HCT116 (cell line): Measurements from ENCODE around the gene JPT1. TPM values are rescaled to one million over a fixed set of nuclear protein-coding genes. Genes with fewer than 3 reads are reported as not detected.

Experiments
- ATAC-seq: fragments of 200-7000 bp; cut with Tn5 transposase; 2 replicates; pipeline ENCODE4 v1.9.1; 2020; ENCODE audit warnings: mild to moderate bottlenecking, moderate library complexity
- BruUV-seq: library from RNA; stranded (reverse); fragments of 400-500 nt; replicated peaks from 2 replicates; lab custom pipeline; 2021; lab: Mats Ljungman, UMichigan
- CTCF ChIA-PET: fragments of 300-600 bp; sonication (Branson Sonifier 250); formaldehyde crosslinking; loops from one replicate; lab custom pipeline; 2021; ENCODE audit warnings: antibody characterized with exemption; lab: Charles Lee
- POLR2A ChIA-PET: fragments of 300-600, 350-600 bp; sonication (Branson Sonifier 250); formaldehyde crosslinking; loops from one replicate; lab custom pipeline; 2021; ENCODE audit warnings: antibody characterized with exemption; lab: Charles Lee
- RAD21 ChIA-PET, 2 experiments: fragments of 300-600 bp; sonication (Branson Sonifier 250); formaldehyde crosslinking; loops; one replicate each; lab custom pipeline; 2023; ENCODE audit warnings: low total read pairs in 2 of 2; ENCODE audit not compliant: uncharacterized antibody in 2 of 2, unreplicated experiment in 2 of 2, low non-redundant PET in 1 of 2; lab: Charles Lee
- DNase-seq: peaks from one replicate; pipeline ENCODE4 v3.0.0-alpha.2; 2010; ENCODE audit warnings: low read depth, low spot score
- H2AFZ ChIP-seq: fragments of 200-600 bp; shearing (Covaris generic), sonication (generic); 2 replicates; pipeline ENCODE4 v1.6.1; 2017; ENCODE audit warnings: low read depth, mixed run types, mixed read lengths, antibody characterized with exemption, low read length; ENCODE audit not compliant: poor library complexity, severe bottlenecking
- H3K27ac ChIP-seq: 2 replicates; pipeline ENCODE4 v1.5.1; 2012; ENCODE audit warnings: low read depth, low read length
- H3K27me3 ChIP-seq: fragments of 200-600 bp; sonication (generic); 2 replicates; pipeline ENCODE4 v1.6.1; 2016; ENCODE audit warnings: mixed run types, low read length, mixed read lengths; ENCODE audit not compliant: insufficient read depth
- H3K36me3 ChIP-seq, 2 experiments: fragments of 200-500 bp in 1 of 2; fragments of 200-600 bp in 1 of 2; sonication (Bioruptor generic) in 1 of 2; sonication (generic) in 1 of 2; 2 replicates each; pipeline versions ENCODE4 v1.5.1 to v1.6.1; 2014 to 2016; ENCODE audit warnings: low read length in 2 of 2, inconsistent platforms in 1 of 2, mixed read lengths in 1 of 2, mixed run types in 1 of 2; ENCODE audit not compliant: insufficient read depth in 2 of 2, control insufficient read depth in 1 of 2
- H3K4me1 ChIP-seq, 2 experiments: fragments of 200-600 bp in 1 of 2; sonication (generic) in 1 of 2; 2 replicates each; pipeline versions ENCODE4 v1.5.1 to v1.6.1; 2012 to 2017; ENCODE audit warnings: low read length in 2 of 2, inconsistent platforms in 1 of 2, mild to moderate bottlenecking in 1 of 2, mixed read lengths in 1 of 2, mixed run types in 1 of 2, moderate library complexity in 1 of 2; ENCODE audit not compliant: insufficient read depth in 2 of 2, control insufficient read depth in 1 of 2
- H3K4me2 ChIP-seq: fragments of 200-600 bp; sonication (generic); 2 replicates; pipeline ENCODE4 v1.6.1; 2017; ENCODE audit warnings: mixed run types, low read length, mixed read lengths
- H3K4me3 ChIP-seq, 2 experiments: fragments of 200-600 bp in 1 of 2; sonication (generic) in 1 of 2; replicated peaks in 1 of 2; 2 replicates each; pipeline ENCODE4 v1.5.1; 2011 to 2016; ENCODE audit warnings: low read length in 2 of 2, control low read depth in 1 of 2, low read depth in 1 of 2, mild to moderate bottlenecking in 1 of 2, mixed read lengths in 1 of 2, mixed run types in 1 of 2
- H3K79me2 ChIP-seq: fragments of 200-600 bp; sonication (generic); 2 replicates; pipeline ENCODE4 v1.6.1; 2017; ENCODE audit warnings: mild to moderate bottlenecking, mixed run types, low read length, moderate library complexity, mixed read lengths; ENCODE audit not compliant: insufficient read depth
- H3K9ac ChIP-seq: fragments of 200-600 bp; sonication (generic); 2 replicates; pipeline ENCODE4 v1.6.1; 2016; ENCODE audit warnings: low read length, mixed read lengths
- H3K9me2 ChIP-seq: fragments of 200-600 bp; sonication (generic), shearing (Covaris generic); 2 replicates; pipeline ENCODE4 v1.6.1; 2017; ENCODE audit warnings: mixed run types, mild to moderate bottlenecking, moderate library complexity; ENCODE audit not compliant: insufficient read depth
- H3K9me3 ChIP-seq, 2 experiments: fragments of 200-500 bp in 1 of 2; fragments of 200-600 bp in 1 of 2; sonication (Bioruptor generic) in 1 of 2; sonication (generic) in 1 of 2; 2 replicates each; pipeline ENCODE4 v1.6.1; 2014 to 2017; ENCODE audit warnings: low read length in 2 of 2, mixed read lengths in 2 of 2, inconsistent platforms in 1 of 2, low read depth in 1 of 2, mild to moderate bottlenecking in 1 of 2, mixed run types in 1 of 2, moderate library complexity in 1 of 2; ENCODE audit not compliant: control insufficient read depth in 1 of 2, insufficient read depth in 1 of 2
- H4K20me1 ChIP-seq: fragments of 200-600 bp; sonication (generic), shearing (Covaris generic); 2 replicates; pipeline ENCODE4 v1.6.1; 2017; ENCODE audit warnings: mixed run types, mild to moderate bottlenecking, moderate library complexity; ENCODE audit not compliant: insufficient read depth
- CBX3 ChIP-seq: IDR thresholded peaks from 2 replicates; pipeline ENCODE4 v1.6.1; 2012; ENCODE audit warnings: low read depth
- CEBPB ChIP-seq: IDR thresholded peaks from 2 replicates; pipeline ENCODE4 v1.6.1; 2012; ENCODE audit warnings: low read depth
- EGR1 ChIP-seq: IDR thresholded peaks from 2 replicates; pipeline ENCODE4 v1.6.1; 2012; ENCODE audit warnings: low read depth
- JUND ChIP-seq: IDR thresholded peaks from 2 replicates; pipeline ENCODE4 v1.6.1; 2012
- POLR2A ChIP-seq: IDR thresholded peaks from 2 replicates; pipeline ENCODE4 v1.7.0; 2011; ENCODE audit warnings: borderline replicate concordance; ENCODE audit not compliant: insufficient read depth, insufficient read length; ENCODE audit errors: extremely low read depth
- RAD21 ChIP-seq: IDR thresholded peaks from 2 replicates; pipeline ENCODE4 v1.6.1; 2012; ENCODE audit warnings: low read depth, mild to moderate bottlenecking
- SRF ChIP-seq: IDR thresholded peaks from 2 replicates; pipeline ENCODE4 v1.6.1; 2012; ENCODE audit warnings: low read depth
- YY1 ChIP-seq: IDR thresholded peaks from 2 replicates; pipeline ENCODE4 v1.6.1; 2011; ENCODE audit warnings: low read length, low read depth, moderate library complexity, mild to moderate bottlenecking; ENCODE audit not compliant: insufficient replicate concordance; ENCODE audit errors: extremely low read depth
- ZNF274 ChIP-seq: fragments of 200-500 bp; sonication (Bioruptor generic); IDR thresholded peaks from 2 replicates; pipeline ENCODE4 v1.6.1; 2014; ENCODE audit warnings: mild to moderate bottlenecking, low read depth, low read length, inconsistent platforms
- intact Hi-C: fragments of 100-400 bp; cut with micrococcal nuclease; formaldehyde crosslinking; loops from 2 replicates; pipeline ENCODE4 v1.10.0; 2022
- total RNA-seq: library from RNA; stranded (reverse); gene quantifications from one replicate; pipeline ENCODE4 v1.2.1, GENCODE V29; 2021; ENCODE audit not compliant: unreplicated experiment
- TF ChIP-seq, protein P1 (sequence below), 3 experiments: fragments of 200-600 bp in 1 of 3; sonication (generic) in 1 of 3; IDR thresholded peaks in 2 of 3; conservative IDR thresholded peaks in 1 of 3; 2 replicates each; pipeline ENCODE4 v1.5.1; 2012 to 2017; ENCODE audit warnings: low read depth in 2 of 3, low read length in 2 of 3, antibody characterized with exemption in 1 of 3, borderline replicate concordance in 1 of 3, control low read depth in 1 of 3, mild to moderate bottlenecking in 1 of 3, mixed read lengths in 1 of 3, mixed run types in 1 of 3, moderate library complexity in 1 of 3; ENCODE audit not compliant: insufficient read depth in 1 of 3
- TF ChIP-seq, protein P2 (sequence below): IDR thresholded peaks from 2 replicates; pipeline ENCODE4 v1.6.1; 2012

The JPT1 gene
- total RNA-seq, 1 experiment from 2014 or later, result 575 TPM

DNA sequence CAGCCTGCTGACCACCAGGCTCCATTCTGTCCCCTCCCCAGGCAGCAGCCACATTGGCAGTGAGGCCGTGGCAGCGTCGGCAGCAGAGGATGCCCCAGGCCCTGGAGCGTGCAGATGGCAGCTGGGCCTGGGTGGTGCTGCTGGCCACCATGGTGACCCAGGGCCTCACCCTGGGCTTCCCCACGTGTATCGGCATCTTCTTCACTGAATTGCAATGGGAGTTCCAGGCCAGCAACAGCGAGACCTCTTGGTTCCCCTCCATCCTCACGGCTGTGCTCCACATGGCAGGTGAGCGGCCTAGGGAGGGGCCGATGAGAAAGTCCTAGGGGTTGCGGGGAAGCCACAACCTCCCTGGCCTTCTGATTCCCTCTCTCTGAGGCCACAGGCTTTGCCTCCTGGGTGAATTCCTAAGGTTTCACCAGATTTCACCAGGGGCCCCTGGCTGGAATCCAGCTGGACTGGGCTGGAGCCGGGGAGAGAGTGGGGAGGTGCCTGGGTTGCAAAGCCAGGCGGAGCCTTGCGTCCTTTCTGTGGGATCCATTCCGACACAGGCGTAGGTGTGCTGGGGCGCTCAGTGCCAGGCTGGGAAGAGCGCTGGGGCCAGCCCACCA lies 60.7 kb downstream of the JPT1 start:
- no TSS peak for BruUV-seq
- DNase-seq (no peak), ATAC-seq (no peak)
- H3K4me1 ChIP-seq, result peaks cover 80 to 92% of the 10 kb centered on the region in 2 experiments
- H3K27ac ChIP-seq, result peak overlapping the region; percentile 57
- peaks cover 6 to 15% of the 10 kb centered on the region in 2 experiments; a peak in 2 of 4 replicates for H3K36me3 ChIP-seq
- ChIA-PET POLR2A (interaction anchor here (0.8 to 1.7 kb wide), 3 partner anchors 9 to 34 kb away, joined by 3 to 6 read pairs (median 4); no protein-coding TSS in a partner anchor), RAD21 (no interaction called here), CTCF (interaction anchor here (0.6 kb wide), 1 partner anchor 11 kb away, joined by 3 read pairs; no protein-coding TSS in a partner anchor)
- no peaks in the 10 kb centered on the region for H3K9me2 ChIP-seq
- no peaks in the 10 kb centered on the region for H4K20me1 ChIP-seq
- no peak overlapping the region for H2AFZ ChIP-seq
- H3K9me3 ChIP-seq, result no peaks in the 10 kb centered on the region
- intact Hi-C loops, result no loop called here
- no peaks in the 10 kb centered on the region for H3K27me3 ChIP-seq
- peak overlapping the region; percentile 38 for H3K4me2 ChIP-seq
- H3K4me3 ChIP-seq, result no peak overlapping the region
- TF ChIP-seq SRF (no peak), ZNF274 (no peak), YY1 (no peak), RAD21 (no peak), CEBPB (no peak), EGR1 (no peak), CBX3 (no peak), JUND (no peak), POLR2A (no peak)
- TF ChIP-seq, protein P1, sequence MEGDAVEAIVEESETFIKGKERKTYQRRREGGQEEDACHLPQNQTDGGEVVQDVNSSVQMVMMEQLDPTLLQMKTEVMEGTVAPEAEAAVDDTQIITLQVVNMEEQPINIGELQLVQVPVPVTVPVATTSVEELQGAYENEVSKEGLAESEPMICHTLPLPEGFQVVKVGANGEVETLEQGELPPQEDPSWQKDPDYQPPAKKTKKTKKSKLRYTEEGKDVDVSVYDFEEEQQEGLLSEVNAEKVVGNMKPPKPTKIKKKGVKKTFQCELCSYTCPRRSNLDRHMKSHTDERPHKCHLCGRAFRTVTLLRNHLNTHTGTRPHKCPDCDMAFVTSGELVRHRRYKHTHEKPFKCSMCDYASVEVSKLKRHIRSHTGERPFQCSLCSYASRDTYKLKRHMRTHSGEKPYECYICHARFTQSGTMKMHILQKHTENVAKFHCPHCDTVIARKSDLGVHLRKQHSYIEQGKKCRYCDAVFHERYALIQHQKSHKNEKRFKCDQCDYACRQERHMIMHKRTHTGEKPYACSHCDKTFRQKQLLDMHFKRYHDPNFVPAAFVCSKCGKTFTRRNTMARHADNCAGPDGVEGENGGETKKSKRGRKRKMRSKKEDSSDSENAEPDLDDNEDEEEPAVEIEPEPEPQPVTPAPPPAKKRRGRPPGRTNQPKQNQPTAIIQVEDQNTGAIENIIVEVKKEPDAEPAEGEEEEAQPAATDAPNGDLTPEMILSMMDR (IDR thresholded peaks at IDR 0.05 in 2 of 3, conservative IDR thresholded peaks at IDR 0.05 in 1 of 3; ENCODE audit: borderline replicate concordance in 1 of 3, insufficient read depth in 1 of 3, low read depth in 2 of 3, low read length in 2 of 3), result no peak
- TF ChIP-seq, protein P2, sequence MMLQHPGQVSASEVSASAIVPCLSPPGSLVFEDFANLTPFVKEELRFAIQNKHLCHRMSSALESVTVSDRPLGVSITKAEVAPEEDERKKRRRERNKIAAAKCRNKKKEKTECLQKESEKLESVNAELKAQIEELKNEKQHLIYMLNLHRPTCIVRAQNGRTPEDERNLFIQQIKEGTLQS, result no peak
- peak overlapping the region; percentile 97 for H3K9ac ChIP-seq
- H3K79me2 ChIP-seq, result peaks cover 56% of the 10 kb centered on the region
